Stimulated activated CD4-positive, alpha-beta T cell treated with anti-CD3 and anti-CD28 coated beads, Interleukin-15, amount 100 ng/mL, for 24 hours (primary cell): ENCODE measurements around the gene CHST8.

Source experiments
- DNase-seq: peaks from one replicate; pipeline ENCODE4 v3.0.0-alpha.2; 2020

The CHST8 gene

DNA sequence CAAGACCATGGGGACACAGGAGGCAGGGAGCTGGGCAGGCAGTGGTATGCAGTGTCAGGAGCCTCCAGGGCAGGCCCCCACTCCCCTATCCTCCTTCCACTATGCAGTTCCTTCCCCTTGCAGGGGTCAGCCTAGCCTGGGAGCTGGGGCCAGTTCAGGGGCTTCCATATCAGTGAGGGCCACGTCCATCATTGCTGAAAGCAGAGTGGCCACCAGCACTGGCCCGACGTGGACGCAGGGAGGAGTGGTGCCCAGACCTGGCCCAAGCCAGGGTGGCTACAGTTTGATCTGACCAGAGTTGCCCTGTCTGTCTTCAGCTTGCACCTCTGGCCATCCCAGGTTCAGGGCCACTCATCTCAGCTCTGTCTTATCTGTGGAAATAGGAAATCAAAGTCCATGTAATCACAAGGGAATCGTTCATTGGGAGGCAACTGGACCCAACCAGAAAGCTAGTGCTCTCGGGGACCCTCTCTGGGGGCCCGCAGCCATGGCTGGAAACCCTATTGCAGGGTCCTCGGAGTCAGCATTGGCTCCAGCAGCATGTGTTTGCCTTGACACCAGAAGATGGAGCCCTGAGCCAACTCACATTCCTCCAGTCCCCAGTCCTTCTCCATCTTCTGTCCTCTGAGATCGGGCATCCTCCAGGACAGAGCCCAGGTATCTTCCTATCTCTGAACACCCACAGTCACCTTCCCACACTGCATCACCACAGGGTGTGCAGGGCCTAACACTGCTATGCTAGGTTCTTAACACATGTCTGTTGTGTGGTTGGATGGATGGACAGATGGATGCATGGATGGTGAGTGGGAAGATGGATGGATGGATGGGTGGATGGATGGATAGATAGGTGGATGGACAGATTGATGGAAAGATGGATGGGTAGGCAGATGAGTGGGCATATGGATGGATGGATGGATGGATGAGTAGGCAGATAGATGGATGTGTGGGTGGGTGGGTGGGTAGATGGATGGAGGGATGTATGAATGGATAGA lies 99.2 kb downstream of the CHST8 start:
- no peak for DNase-seq

DNA sequence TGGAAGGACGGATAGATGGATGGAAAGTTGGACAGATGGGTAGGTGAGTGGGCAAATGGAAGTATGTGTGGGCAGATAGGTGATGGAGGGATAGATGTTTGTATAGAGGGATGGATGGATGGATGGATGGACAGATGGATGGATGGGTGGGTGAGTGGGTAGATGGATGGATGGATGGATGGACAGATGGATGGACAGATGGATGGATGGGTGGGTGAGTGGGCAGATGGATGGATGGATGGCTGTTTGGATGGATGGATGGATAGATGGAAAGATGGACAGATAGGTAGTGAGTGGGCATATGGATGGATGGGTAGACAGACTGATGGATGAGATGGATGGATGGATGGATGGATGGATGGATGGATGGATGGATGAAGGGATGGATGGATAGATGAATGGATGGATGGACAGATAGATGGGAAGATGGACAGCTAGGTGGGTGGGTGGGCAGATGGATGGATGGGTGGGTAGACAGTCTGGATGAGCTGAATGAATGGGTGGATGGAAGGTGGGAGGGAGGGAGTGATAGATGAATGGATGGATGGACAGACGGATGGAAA lies 100.1 kb downstream of the CHST8 start:
- DNase-seq: no peak

DNA sequence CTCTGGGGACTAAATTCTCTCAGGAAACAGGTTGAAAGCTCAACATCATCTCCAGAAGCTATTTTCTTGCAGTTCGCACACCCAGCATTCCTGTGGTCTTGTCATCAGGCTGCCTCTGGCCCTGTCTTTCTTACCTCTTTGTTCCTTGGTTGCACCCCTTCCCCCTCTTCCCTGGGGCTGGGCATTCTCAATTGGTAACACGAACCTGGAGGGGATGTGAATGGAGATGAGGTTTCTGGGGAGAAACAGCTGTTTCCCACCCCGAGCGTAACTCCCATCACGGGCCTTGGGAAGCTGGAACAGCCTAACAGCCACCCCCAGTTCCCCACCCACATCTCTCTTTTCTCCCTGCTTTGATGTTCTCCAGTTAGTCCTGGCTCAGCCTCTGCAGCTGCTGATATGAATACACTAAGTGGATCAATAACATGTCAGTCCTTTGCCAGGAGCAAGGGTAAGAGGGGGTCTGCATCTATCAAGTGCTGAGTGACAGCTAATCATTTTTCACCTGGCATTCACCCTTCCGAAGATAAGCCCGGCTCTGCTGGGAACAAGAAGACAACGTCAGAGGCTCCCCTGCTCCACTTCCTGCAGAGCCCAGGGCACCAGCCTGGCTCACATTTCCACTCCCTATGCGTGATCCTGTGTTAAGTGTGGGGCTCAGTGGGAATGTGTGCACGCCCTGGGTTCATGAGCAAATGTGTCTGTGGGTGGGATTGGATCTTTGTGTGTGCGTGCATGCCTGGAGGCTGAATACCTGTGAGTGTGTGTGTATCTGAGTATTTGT lies 100.9 kb downstream of the CHST8 start:
- DNase-seq: no peak

DNA sequence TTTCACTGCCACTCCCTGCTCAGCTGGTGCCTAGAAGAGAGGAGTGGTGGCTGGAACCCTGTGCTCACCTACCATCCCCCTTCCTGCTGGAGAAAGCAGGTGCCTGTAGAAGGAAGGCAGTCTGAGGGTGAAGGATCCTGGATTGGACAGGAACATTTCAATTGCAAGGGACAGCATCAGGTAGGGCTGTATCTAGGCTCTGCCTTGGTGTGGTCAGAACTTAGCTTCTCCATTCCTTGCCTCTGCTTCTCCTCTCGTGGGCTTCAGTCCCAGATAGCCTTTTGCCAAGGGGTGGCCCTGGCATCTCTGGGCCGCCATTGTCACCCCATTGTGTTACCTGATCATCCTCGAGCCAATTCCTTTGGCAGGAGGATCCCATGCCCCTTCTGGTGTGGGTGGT lies 101.8 kb downstream of the CHST8 start:
- no peak for DNase-seq

DNA sequence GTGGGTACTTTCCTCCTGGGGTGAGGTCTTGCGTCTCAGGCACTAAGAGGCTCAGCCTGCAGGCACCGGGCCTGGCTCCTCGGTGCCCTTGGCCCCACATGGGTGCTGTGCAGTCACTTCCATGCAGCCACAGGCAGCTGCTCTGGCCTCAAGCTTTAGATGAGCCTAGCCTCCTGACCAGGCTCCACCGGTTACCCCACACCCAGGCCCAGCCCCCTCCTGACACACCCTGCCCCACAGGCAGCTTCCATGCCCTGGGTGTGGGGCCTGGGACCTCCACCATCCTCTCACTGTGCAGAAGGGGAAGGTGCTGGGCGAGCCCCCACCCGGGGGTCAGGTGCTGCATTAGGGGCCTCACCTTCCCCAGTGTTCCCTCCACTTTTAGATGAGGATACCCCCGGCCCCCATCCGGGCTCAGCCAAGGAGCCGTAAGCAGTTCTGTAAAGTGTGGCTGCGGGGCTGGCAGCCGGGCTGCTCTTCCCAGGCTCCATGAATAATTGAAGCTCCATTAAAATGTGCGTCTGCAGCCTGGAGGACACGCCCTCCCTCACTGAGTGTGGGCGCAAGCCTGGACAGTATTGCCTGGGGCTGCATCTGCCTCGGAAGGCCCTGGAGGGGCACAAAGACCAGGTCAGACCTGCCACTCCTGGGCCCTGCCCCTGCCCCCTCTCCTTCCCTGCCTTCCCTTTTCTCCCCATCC lies 102.4 kb downstream of the CHST8 start:
- no peak for DNase-seq

DNA sequence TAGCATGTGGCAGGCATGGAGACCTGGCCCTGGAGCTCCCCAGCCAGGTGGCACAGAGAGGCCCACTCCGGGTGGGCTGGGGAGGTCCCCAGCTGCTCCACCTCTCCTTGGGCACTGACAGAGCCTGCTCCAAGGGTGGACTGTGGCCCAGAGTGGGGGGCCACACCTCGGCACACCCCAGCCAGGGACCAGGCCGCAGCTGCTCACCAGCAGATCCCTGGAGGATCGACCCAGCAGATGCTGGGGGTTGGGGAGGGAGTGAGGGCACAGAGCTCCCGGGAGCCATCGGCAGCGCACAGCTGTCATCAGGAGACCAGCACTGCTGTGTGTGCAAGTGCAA lies 102.9 kb downstream of the CHST8 start:
- no peak for DNase-seq

DNA sequence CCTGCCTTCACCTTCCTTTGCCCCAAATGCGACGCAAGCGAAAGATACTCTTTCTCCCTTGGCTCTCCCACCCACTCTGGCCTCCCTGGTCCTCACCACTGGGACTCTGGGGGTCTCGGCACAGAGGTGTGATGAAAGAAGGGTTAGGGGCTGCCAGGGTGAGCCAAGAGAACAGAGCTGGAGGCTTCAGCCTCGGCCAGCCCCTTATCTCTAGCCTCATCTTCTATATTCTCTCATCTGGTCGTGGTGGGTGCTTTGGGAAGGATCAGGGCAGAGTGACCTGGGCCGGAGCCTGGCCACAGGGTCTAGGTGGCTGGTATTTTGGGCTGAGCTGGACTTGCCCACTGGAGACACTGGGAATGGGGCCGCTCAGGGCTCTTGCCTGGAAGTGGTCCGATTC lies 103.8 kb downstream of the CHST8 start:
- no peak for DNase-seq

DNA sequence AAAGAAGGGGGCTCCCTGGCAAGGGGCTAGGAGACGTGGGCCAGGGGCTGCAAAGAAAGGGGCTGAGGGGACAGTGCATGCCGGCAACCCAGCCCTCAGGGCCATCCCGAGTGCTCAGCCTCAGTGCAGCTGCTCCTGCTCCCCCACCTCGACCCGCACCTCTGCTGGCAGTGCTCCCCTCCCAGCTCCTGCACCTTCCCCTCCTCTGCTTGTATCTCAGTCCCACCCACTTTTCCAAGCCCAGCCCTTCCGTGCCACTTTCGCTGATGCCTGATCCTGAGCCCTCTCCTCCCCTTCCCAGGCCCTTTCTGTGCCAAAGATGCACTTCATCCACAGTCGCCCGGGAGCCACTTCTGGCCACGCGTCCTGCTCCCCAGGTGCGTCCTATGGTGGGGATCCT lies 105.0 kb downstream of the CHST8 start:
- no peak for DNase-seq

DNA sequence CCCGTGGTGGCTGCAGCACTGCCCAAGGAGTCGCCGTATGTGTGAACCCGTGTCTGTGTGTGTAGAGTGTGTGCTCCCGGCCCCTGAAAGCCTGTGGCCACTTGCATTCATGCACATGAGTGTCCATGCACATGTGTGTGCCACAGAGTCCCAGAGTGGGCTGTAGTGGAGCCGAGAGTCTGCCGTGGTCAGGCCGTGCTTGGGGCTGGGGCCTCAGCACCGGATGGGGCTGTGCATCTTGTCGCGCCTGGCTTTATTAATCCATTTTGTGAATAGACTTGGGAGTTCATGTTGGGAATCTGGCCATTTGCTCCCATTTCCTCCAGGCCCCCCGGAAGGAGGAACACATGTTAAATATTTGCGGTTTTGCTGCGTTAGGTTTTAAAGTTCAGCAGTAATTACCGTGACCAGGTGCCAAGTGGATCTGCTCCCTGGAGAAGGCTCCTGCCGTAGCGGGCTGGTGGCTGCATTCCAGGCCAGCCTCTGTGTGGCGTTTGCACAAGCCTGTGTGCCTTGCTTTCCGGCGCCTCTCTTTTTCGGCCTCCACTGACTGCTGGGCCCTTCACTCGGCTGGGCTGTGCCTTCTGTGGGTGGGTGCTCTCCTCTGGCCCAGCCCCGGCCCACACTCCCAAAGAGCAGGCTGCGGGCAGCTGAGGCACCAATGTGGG lies 105.7 kb downstream of the CHST8 start:
- DNase-seq: no peak

DNA sequence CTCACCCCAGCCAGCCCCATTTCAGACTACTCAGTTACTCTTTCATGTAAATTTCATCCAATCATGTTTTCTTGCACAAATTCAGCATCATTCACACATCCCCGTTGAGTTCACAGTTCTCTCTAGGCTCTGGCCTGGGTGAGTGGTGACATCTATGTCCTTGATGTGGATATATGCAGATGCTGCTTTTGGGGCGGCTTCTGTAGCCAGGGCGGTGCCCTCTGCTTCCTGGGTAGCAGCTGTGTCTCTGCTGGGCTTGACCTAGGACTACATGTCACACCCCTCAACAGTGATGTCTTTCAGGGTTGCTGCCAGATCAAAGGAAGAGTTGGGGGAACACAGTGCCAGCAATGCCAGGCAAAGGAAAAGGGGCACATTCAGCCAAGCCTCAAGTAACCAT lies 106.4 kb downstream of the CHST8 start:
- DNase-seq: no peak

DNA sequence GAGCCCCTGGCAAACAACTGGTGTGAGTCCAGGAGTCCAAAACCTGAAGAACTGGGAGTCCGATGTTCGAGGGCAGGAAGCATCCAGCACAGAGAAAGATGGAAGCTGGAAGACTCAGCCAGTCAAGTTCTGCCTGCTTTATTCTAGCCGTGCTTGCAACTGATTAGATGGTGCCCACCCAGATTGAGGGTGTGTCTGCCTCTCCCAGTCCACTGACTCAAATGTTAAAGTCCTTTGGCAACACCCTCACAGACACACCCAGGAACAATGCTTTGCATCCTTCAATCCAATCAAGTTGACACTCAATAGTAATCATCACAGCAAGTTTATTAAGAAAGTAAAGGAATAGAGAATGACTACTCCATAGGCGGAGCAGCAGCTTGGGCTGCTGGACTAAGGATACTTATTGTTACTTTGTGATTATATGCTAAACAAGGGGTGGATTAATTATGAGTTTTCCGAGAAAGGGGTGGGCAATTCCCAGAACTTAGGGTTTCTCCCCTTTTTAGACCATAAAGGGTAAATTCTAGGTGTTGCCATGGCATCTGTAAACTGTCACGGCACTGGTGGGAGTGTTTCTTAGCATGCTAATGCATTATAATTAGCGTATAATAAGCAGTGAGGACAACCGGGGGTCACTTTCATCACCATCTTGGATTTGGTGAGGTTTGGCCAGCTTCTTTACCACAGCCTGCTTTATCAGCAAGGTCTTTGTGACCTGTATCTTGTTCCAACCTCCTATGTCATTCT lies 109.3 kb downstream of the CHST8 start:
- DNase-seq: no peak

DNA sequence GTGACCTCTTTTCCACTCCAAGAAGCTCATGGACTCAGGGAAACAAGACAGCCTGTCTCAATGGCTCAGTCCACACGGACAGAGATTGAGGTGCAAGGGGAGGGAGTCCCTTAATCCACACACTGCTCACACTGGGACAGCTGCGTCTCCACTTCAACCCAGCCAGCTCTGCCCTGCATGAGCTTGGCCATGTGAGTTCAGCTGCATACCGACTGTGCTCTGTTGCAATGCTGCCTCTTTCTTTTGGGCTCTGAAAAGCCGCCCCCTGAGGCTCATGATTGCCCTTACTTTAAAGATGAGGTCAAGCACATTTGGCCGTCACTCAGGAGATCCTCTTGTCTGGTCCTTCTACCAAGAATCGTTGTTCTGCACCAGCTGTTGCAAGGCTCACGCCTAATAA lies 110.1 kb downstream of the CHST8 start:
- no peak for DNase-seq

DNA sequence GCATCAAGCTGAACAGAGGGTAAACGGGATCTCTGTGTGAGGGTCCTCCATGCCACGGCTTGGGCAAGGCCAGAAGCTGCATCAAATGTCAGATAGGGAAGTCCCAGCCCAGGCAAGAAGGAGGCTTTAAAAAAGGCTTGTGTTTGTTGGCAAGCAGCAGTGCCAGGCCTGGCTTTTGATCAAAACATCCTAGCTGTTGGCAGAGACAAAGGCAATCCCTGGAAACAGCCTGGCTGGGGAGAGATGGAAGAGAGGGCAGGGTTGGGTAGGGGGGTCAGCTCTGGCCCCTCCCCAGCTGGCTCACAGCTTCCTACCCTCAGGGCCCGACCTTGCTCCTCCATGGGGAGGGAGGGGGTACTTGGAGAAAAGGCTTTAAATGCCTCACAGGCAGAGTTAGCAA lies 113.2 kb downstream of the CHST8 start:
- no peak for DNase-seq

DNA sequence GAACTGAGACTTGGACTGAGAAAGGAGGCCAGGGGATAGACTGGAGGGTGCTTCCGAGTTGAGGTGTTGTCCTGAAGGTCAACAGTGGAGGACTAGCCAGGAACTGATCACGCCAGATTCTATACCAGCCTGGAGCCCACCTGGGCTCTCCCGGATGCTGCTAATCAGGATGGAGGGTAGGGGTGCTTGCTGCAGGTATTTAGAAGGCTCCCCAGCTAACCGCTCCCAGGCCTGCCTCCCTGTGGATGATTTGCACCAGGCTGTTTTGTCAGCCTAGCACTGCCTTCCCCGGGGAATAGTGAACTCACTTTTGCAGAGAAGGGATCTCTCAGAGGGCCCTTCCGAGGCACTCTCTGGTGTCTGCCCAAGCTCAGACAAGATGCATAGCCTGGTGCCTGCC lies 114.4 kb downstream of the CHST8 start:
- no peak for DNase-seq

DNA sequence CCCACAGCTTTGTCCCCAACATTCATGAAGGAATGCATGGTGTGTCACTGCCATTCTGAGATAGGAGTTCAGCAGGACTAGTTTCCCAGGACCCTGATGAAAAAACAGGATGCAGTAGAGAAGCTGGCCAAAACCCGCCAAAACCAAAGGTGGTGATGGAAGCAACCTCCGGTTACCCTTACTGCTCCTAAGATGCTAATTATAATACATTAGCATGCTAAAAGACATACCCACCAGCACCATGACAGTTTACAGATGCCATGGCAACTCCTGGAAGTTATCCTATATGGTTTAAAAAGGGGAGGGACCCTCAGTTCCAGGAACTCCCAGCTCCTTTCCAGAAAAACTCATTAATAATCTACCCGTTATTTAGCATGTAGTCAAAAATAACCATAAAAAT lies 115.0 kb downstream of the CHST8 start:
- DNase-seq: no peak

DNA sequence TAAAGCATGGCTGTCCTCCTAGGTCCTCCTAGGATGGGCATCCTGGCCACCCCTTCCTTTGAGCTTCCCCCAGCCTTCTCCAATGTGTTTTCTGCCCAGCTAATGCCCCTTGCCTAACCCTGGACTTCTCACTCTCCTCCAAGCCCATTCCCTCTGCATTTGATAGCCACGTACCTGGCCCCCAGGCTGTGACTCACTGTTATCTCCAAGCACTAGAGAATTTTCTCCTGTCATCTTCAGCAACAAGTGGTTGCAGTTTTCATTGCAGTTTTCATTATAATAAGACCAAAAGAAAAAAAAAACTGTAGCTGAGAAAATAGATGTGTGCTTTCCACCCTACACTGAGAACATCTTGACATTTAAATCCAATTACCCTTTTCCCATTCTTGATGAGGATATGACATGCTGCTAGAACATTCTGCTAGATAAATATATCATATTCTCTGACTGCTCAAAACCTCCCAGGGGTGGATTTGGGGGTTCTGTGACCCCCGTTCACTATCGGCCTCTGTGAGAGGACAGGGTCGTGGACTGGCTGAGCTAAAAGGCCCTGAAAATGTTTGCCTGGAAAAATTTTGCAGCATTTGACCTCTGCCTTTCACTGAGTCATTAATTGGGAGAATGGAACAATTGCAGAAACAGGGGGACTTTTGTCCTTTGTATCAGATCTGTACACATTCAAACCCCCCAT lies 116.1 kb downstream of the CHST8 start:
- DNase-seq: no peak

DNA sequence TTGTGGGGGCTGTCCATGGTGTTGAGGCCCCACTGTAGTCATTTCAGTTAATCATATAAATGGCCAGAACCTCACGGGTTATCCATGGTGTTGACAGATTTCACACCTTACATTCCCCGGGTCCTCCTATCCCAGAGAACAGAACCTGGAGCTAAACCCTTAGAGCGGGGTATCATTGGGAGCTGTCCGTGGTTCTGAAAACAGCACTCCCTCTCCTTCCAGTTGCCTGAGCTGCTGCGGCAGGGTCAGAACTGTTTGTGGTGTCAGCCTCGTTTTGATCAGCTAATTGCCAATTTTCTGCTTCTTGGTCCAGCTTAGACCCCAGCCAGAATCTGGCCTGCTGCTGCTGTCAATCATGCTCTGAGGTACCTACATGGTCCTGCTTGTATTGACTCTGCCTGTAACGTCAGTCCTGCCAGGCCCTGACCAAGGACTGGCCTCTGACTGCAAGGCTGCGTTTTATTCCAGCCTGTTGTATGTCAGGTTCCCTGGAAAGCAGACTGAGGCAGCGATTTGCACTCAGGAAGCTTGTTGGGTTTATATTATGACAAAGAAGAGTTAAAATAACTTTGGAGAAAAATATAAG lies 119.2 kb downstream of the CHST8 start:
- DNase-seq: peak; percentile 24

DNA sequence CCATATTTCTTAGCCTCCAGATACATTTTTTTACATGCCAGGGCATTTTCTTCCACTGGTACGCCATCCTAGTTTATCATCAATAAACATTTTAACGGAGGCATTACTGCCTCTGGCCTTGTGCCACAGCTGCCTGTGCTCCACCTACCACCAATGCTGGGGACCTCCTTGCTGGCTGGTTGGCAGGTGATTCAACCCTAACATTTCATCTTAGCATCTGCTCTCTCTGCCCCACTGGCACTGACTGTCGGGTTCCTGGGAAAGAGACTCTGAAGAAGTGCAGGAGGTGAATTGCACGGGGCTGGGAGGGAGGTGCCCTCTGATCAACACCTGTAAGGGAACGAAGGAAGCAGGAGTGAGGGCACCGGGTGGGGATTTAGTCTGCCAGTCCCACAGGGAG lies 123.5 kb downstream of the CHST8 start:
- DNase-seq: no peak

DNA sequence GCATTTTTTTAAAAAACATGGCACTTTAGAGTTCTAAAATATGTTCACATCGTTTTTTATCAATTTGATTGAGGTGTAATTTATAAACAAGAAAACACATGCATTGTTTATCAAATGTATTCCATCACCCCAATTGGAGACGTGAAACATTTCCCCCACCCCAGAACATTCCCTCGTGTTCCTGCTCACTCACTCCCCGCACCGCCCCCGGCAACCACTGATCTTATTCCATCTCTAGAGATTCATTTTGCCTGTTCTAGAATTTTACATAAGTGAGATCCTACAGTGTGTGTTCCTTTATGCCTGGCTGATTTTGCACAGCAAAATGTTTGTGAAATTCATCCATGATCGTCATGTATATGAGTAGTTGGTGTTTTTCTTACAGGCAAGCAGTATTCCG lies 124.4 kb downstream of the CHST8 start:
- no peak for DNase-seq

DNA sequence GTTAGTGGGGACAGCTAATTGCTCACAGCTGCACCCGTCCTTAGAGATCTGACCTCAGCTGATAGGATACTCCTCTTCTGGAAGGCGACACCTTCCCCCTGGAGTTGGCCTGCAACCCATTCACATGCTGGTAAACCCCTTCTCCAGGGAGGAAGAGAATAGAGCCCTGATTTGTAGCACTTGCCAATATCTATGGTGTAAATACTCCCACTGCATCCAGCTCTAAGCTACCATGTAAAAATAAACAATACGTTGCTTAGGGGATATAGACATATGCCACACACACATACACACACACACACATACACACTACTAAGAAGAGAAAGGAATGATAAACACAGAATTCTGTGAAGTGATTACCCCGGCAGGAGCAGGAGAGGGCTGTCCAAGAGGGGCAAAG lies 125.5 kb downstream of the CHST8 start:
- DNase-seq: no peak

DNA sequence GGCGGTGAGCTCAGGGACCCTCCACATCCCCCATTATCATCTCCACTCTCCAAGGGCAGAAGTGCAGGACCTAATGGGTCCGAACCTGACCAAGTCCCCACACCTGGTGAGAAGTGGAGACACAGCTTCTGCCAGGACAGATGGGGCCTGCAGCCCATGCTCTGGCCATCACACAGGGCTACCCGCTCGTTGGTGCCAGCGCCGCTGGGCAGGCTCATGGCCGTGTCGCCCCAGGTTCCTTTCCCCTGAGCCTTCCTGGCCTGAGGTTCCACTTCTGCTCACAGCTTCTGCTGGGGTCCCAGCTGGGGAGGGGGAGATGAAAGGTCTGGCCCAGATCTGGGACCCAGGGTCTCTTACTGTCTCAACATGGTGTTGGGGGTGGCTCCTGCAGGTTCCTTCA lies 126.5 kb downstream of the CHST8 start:
- DNase-seq: no peak
